ENCODE measurements around the gene PAPOLA.
"Not testable (repeated sequence)": the region's sequence is repeated elsewhere in the genome, so short reads cannot be mapped to it uniquely, and the experiment has no call there.

Gene PAPOLA

GRCh38 chr14:96501740-96502620 lies at the start of gene PAPOLA:
Gene PAPOLA, plus strand, starts transcription at chr14:96502382. Its CDS starts 211 bp downstream, at chr14:96502593.
- peak within 1 kb of the TSS; percentile 95 to 99 (median 98) for H3K9ac ChIP-seq (ENCODE audit: low read length in 5 of 5)
- H3K27ac ChIP-seq (ENCODE audit: low read depth, low read length) = peak within 1 kb of the TSS; percentile 98
- no peaks in the 10 kb centered on the region for H3K27me3 ChIP-seq (ENCODE audit: control insufficient read depth in 5 of 5, insufficient read depth in 4 of 5, low read length in 5 of 5)
- H3K36me3 ChIP-seq (ENCODE audit: control insufficient read depth in 5 of 5, insufficient read depth in 5 of 5, low read length in 5 of 5) = no peaks in the 10 kb centered on the region
- peak within 1 kb of the TSS; percentile 87 to 98 (median 94) for H3K4me3 ChIP-seq (ENCODE audit: low read depth in 1 of 5, low read length in 5 of 5)
- no peaks in the 10 kb centered on the region for H3K9me3 ChIP-seq (ENCODE audit: control insufficient read depth in 5 of 5, low read length in 5 of 5)
- H3K4me1 ChIP-seq (ENCODE audit: control insufficient read depth in 5 of 5, insufficient read depth in 5 of 5, low read length in 5 of 5) = peaks cover 1 to 47% (median 39%) of the 10 kb centered on the region in 5 donors

GRCh38 chr14:96452684-96453083 lies 49.5 kb upstream of the PAPOLA start:
- no peak overlapping the region for H3K27ac ChIP-seq (ENCODE audit: low read depth, low read length)

GRCh38 chr14:96455588-96455987 lies 46.6 kb upstream of the PAPOLA start:
- no peaks in the 10 kb centered on the region for H3K4me1 ChIP-seq (ENCODE audit: control insufficient read depth in 5 of 5, insufficient read depth in 5 of 5, low read length in 5 of 5)
- no peaks in the 10 kb centered on the region for H3K36me3 ChIP-seq (ENCODE audit: control insufficient read depth in 5 of 5, insufficient read depth in 5 of 5, low read length in 5 of 5)
- H3K9ac ChIP-seq (ENCODE audit: low read length in 5 of 5) = no peak overlapping the region
- no peak overlapping the region for H3K27ac ChIP-seq (ENCODE audit: low read depth, low read length)
- peaks cover 0 to 4% (median 0%) of the 10 kb centered on the region in 5 donors for H3K27me3 ChIP-seq (ENCODE audit: control insufficient read depth in 5 of 5, insufficient read depth in 4 of 5, low read length in 5 of 5)
- H3K4me3 ChIP-seq (ENCODE audit: low read depth in 1 of 5, low read length in 5 of 5) = no peak overlapping the region
- no peaks in the 10 kb centered on the region for H3K9me3 ChIP-seq (ENCODE audit: control insufficient read depth in 5 of 5, low read length in 5 of 5)

More at GRCh38 chr14:96452684-96453083, 49.5 kb upstream of the PAPOLA start:
- Histone ChIP-seq H3K36me3 (ENCODE audit: control insufficient read depth in 5 of 5, insufficient read depth in 5 of 5, low read length in 5 of 5) (no peaks in the 10 kb centered on the region), H3K4me3 (ENCODE audit: low read depth in 1 of 5, low read length in 5 of 5) (no peak overlapping the region), H3K27me3 (ENCODE audit: control insufficient read depth in 5 of 5, insufficient read depth in 4 of 5, low read length in 5 of 5) (peaks cover 0 to 2% (median 0%) of the 10 kb centered on the region in 5 donors), H3K9ac (ENCODE audit: low read length in 5 of 5) (no peak overlapping the region), H3K4me1 (ENCODE audit: control insufficient read depth in 5 of 5, insufficient read depth in 5 of 5, low read length in 5 of 5) (no peaks in the 10 kb centered on the region), H3K9me3 (ENCODE audit: control insufficient read depth in 5 of 5, low read length in 5 of 5) (no peaks in the 10 kb centered on the region)

DNA sequence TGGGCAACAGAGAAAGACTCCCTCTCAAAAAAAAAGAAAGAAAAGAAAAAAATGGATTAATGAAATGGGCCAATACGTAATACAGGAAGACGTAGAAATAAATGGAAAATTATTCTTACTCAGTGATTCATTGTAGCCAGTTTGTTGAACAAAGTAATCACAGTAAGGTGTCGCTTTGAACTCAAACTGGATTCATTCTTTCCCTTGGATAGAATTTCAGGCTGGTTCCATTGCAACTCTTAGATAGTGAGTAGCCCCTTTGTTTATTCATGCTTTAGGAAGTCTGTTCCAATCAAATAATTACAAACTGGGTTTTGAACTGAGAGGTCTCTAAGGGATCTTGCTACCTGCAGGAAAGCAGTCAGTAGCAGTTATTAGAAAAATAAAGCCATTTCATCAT lies 42.3 kb upstream of the PAPOLA start:
- no peak overlapping the region for H3K9ac ChIP-seq (ENCODE audit: low read length in 5 of 5)

GRCh38 chr14:96461950-96462798 lies 40.0 kb upstream of the PAPOLA start:
- Histone ChIP-seq H3K9me3 (ENCODE audit: control insufficient read depth in 5 of 5, low read length in 5 of 5) (no peaks in the 10 kb centered on the region), H3K4me1 (ENCODE audit: control insufficient read depth in 5 of 5, insufficient read depth in 5 of 5, low read length in 5 of 5) (no peaks in the 10 kb centered on the region), H3K27ac (ENCODE audit: low read depth, low read length) (no peak overlapping the region), H3K36me3 (ENCODE audit: control insufficient read depth in 5 of 5, insufficient read depth in 5 of 5, low read length in 5 of 5) (no peaks in the 10 kb centered on the region), H3K4me3 (ENCODE audit: low read depth in 1 of 5, low read length in 5 of 5) (no peak overlapping the region), H3K9ac (ENCODE audit: low read length in 5 of 5) (no peak overlapping the region), H3K27me3 (ENCODE audit: control insufficient read depth in 5 of 5, insufficient read depth in 4 of 5, low read length in 5 of 5) (peaks cover 0 to 4% (median 0%) of the 10 kb centered on the region in 5 donors)

More for the DNA sequence above, 42.3 kb upstream of the PAPOLA start:
- Histone ChIP-seq H3K4me1 (ENCODE audit: control insufficient read depth in 5 of 5, insufficient read depth in 5 of 5, low read length in 5 of 5) (no peaks in the 10 kb centered on the region), H3K27ac (ENCODE audit: low read depth, low read length) (no peak overlapping the region), H3K4me3 (ENCODE audit: low read depth in 1 of 5, low read length in 5 of 5) (no peak overlapping the region), H3K27me3 (ENCODE audit: control insufficient read depth in 5 of 5, insufficient read depth in 4 of 5, low read length in 5 of 5) (peaks cover 0 to 6% (median 0%) of the 10 kb centered on the region in 5 donors), H3K36me3 (ENCODE audit: control insufficient read depth in 5 of 5, insufficient read depth in 5 of 5, low read length in 5 of 5) (no peaks in the 10 kb centered on the region), H3K9me3 (ENCODE audit: control insufficient read depth in 5 of 5, low read length in 5 of 5) (no peaks in the 10 kb centered on the region)

DNA sequence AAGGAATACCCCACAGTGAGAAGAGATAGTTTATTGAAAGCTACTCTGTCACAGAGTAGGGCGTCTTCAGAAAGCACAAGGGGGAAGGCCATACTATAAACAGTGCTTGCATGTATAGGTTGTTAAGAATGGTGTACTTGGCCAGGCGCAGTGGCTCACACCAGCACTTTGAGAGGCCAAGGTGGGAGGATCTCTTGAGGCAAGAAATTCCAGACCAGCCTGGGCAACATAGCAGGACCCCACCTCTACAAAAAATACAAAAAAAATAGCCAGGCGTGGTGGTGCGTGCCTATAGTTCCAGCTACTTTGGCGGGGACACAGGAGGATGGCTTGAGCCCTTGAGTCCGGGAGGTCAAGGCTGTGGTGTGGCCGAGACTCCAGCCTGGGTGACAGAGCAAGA lies 38.0 kb upstream of the PAPOLA start:
- Histone ChIP-seq H3K36me3 (ENCODE audit: control insufficient read depth in 5 of 5, insufficient read depth in 5 of 5, low read length in 5 of 5) (no peaks in the 10 kb centered on the region), H3K27ac (ENCODE audit: low read depth, low read length) (no peak overlapping the region), H3K27me3 (ENCODE audit: control insufficient read depth in 5 of 5, insufficient read depth in 4 of 5, low read length in 5 of 5) (peaks cover 0 to 4% (median 0%) of the 10 kb centered on the region in 5 donors), H3K4me1 (ENCODE audit: control insufficient read depth in 5 of 5, insufficient read depth in 5 of 5, low read length in 5 of 5) (peaks cover 0 to 3% (median 0%) of the 10 kb centered on the region in 5 donors), H3K9me3 (ENCODE audit: control insufficient read depth in 5 of 5, low read length in 5 of 5) (no peaks in the 10 kb centered on the region), H3K9ac (ENCODE audit: low read length in 5 of 5) (no peak overlapping the region), H3K4me3 (ENCODE audit: low read depth in 1 of 5, low read length in 5 of 5) (no peak overlapping the region)

DNA sequence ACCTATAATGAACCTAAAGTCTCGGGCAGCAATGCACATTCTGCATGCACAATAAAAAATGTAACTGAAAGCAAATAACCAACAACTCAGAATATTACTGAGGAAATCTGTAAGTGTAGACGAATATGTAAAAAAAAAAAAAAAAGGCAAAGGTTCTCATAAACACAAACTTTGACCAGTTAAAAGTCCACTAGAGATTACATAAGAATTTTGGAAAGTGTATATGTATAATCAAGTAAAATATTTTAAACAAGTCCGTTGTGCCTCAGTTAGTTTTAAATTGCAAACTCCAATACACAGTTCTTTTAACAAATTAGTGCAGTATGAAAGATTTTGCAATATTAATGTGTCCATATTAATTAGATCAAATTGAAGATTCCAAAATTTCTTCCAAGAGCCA lies 35.3 kb upstream of the PAPOLA start:
- Histone ChIP-seq H3K9ac (ENCODE audit: low read length in 5 of 5) (no peak overlapping the region), H3K9me3 (ENCODE audit: control insufficient read depth in 5 of 5, low read length in 5 of 5) (no peaks in the 10 kb centered on the region), H3K27me3 (ENCODE audit: control insufficient read depth in 5 of 5, insufficient read depth in 4 of 5, low read length in 5 of 5) (peaks cover 0 to 3% (median 0%) of the 10 kb centered on the region in 5 donors)

GRCh38 chr14:96470331-96470730 lies 31.9 kb upstream of the PAPOLA start:
- no peaks in the 10 kb centered on the region for H3K27me3 ChIP-seq (ENCODE audit: control insufficient read depth in 5 of 5, insufficient read depth in 4 of 5, low read length in 5 of 5)

More for the DNA sequence above, 35.3 kb upstream of the PAPOLA start:
- peaks cover 0 to 3% (median 0%) of the 10 kb centered on the region in 5 donors for H3K4me1 ChIP-seq (ENCODE audit: control insufficient read depth in 5 of 5, insufficient read depth in 5 of 5, low read length in 5 of 5)
- no peaks in the 10 kb centered on the region for H3K36me3 ChIP-seq (ENCODE audit: control insufficient read depth in 5 of 5, insufficient read depth in 5 of 5, low read length in 5 of 5)
- H3K4me3 ChIP-seq (ENCODE audit: low read depth in 1 of 5, low read length in 5 of 5) = no peak overlapping the region
- H3K27ac ChIP-seq (ENCODE audit: low read depth, low read length) = no peak overlapping the region

GRCh38 chr14:96470967-96471366 lies 31.2 kb upstream of the PAPOLA start:
- H3K9me3 ChIP-seq (ENCODE audit: control insufficient read depth in 5 of 5, low read length in 5 of 5); H3K36me3 ChIP-seq (ENCODE audit: control insufficient read depth in 5 of 5, insufficient read depth in 5 of 5, low read length in 5 of 5); H3K9ac ChIP-seq (ENCODE audit: low read length in 5 of 5); H3K4me3 ChIP-seq (ENCODE audit: low read depth in 1 of 5, low read length in 5 of 5); H3K4me1 ChIP-seq (ENCODE audit: control insufficient read depth in 5 of 5, insufficient read depth in 5 of 5, low read length in 5 of 5); H3K27me3 ChIP-seq (ENCODE audit: control insufficient read depth in 5 of 5, insufficient read depth in 4 of 5, low read length in 5 of 5); H3K27ac ChIP-seq (ENCODE audit: low read depth, low read length): not testable (repeated sequence)

More at GRCh38 chr14:96470331-96470730, 31.9 kb upstream of the PAPOLA start:
- Histone ChIP-seq H3K36me3 (ENCODE audit: control insufficient read depth in 5 of 5, insufficient read depth in 5 of 5, low read length in 5 of 5) (no peaks in the 10 kb centered on the region), H3K9ac (ENCODE audit: low read length in 5 of 5) (no peak overlapping the region), H3K4me1 (ENCODE audit: control insufficient read depth in 5 of 5, insufficient read depth in 5 of 5, low read length in 5 of 5) (peaks cover 0 to 3% (median 0%) of the 10 kb centered on the region in 5 donors), H3K27ac (ENCODE audit: low read depth, low read length) (no peak overlapping the region), H3K9me3 (ENCODE audit: control insufficient read depth in 5 of 5, low read length in 5 of 5) (no peaks in the 10 kb centered on the region), H3K4me3 (ENCODE audit: low read depth in 1 of 5, low read length in 5 of 5) (no peak overlapping the region)

DNA sequence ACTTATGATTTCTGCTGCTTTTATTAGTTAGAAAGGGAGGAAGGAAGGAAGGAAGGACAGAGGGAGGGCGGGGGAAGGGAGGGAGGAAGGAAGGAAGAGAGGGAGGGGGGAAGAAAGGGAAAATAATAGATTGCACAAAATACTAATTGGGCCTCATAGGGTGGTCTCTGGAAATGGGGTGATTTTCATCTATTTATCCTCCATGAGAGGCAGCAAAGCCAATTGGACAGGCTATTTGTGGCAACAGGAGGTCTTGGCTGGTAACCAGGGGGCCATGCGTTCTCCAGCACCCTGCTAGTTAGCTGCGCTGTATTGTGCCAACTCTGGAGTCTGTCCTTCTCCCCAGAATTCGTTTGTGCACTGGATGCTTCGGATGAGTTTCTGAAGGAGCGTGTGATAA lies 24.1 kb upstream of the PAPOLA start:
- H3K27ac ChIP-seq (ENCODE audit: low read depth, low read length) = no peak overlapping the region
- H3K36me3 ChIP-seq (ENCODE audit: control insufficient read depth in 5 of 5, insufficient read depth in 5 of 5, low read length in 5 of 5) = no peaks in the 10 kb centered on the region
- H3K4me1 ChIP-seq (ENCODE audit: control insufficient read depth in 5 of 5, insufficient read depth in 5 of 5, low read length in 5 of 5) = no peaks in the 10 kb centered on the region
- H3K4me3 ChIP-seq (ENCODE audit: low read depth in 1 of 5, low read length in 5 of 5) = no peak overlapping the region
- H3K9me3 ChIP-seq (ENCODE audit: control insufficient read depth in 5 of 5, low read length in 5 of 5) = no peaks in the 10 kb centered on the region
- H3K27me3 ChIP-seq (ENCODE audit: control insufficient read depth in 5 of 5, insufficient read depth in 4 of 5, low read length in 5 of 5) = no peaks in the 10 kb centered on the region
- H3K9ac ChIP-seq (ENCODE audit: low read length in 5 of 5) = no peak overlapping the region
